ENCODE measurements around the gene HIVEP3.
A peak's percentile ranks its signal among the peaks of the same experiment; 100 is the strongest.

The HIVEP3 gene

GRCh38 chr1:41920658-41921057 lies 1.9 kb upstream of the HIVEP3 start:
- no peak for DNase-seq

- DNase-seq, result no peak
Observed at GRCh38 chr1:41919764-41920397, 1.2 kb upstream of the HIVEP3 start.

- no peak for DNase-seq
Observed at GRCh38 chr1:41919131-41919530, 409 bp upstream of the HIVEP3 start.

- peak in 1 of 2 experiments; percentile 36 for DNase-seq
Observed at GRCh38 chr1:41917835-41918449, 780 bp downstream of the HIVEP3 start.

GRCh38 chr1:41917076-41917475 lies 1.6 kb downstream of the HIVEP3 start:
- DNase-seq, result no peak

GRCh38 chr1:41915786-41916571 lies 2.7 kb downstream of the HIVEP3 start:
- DNase-seq, result peak in 1 of 2 experiments; percentile 41

- no peak for DNase-seq
Observed at GRCh38 chr1:41914516-41914915, 4.2 kb downstream of the HIVEP3 start.

- DNase-seq, result no peak
Observed at GRCh38 chr1:41913014-41913413, 5.7 kb downstream of the HIVEP3 start.

GRCh38 chr1:41908288-41908895 lies 10.3 kb downstream of the HIVEP3 start:
- no peak for DNase-seq

GRCh38 chr1:41907446-41907845 lies 11.3 kb downstream of the HIVEP3 start:
- peak; percentile 88 to 93 for DNase-seq

GRCh38 chr1:41906943-41907342 lies 11.8 kb downstream of the HIVEP3 start:
- DNase-seq, result peak in 1 of 2 experiments; percentile 38

GRCh38 chr1:41905093-41905675 lies 13.5 kb downstream of the HIVEP3 start:
- DNase-seq, result no peak

GRCh38 chr1:41902664-41903063 lies 16.1 kb downstream of the HIVEP3 start:
- no peak for DNase-seq

GRCh38 chr1:41902159-41902577 lies 16.6 kb downstream of the HIVEP3 start:
- no peak for DNase-seq

GRCh38 chr1:41901551-41901950 lies 17.2 kb downstream of the HIVEP3 start:
- no peak for DNase-seq

GRCh38 chr1:41900603-41901444 lies 17.9 kb downstream of the HIVEP3 start:
- no peak for DNase-seq

GRCh38 chr1:41898191-41898713 lies 20.5 kb downstream of the HIVEP3 start:
- DNase-seq, result no peak

GRCh38 chr1:41895552-41895951 lies 23.2 kb downstream of the HIVEP3 start:
- no peak for DNase-seq

- DNase-seq, result no peak
Observed at GRCh38 chr1:41894808-41895483, 23.8 kb downstream of the HIVEP3 start.

- no peak for DNase-seq
Observed at GRCh38 chr1:41894101-41894807, 24.5 kb downstream of the HIVEP3 start.
